Activated CD8-positive, alpha-beta memory T cell treated with anti-CD3 and anti-CD28 coated beads for 48 hours (primary cell): Measurements from ENCODE around the gene CRHR2.
A peak's percentile ranks its signal among the peaks of the same experiment; 100 is the strongest.
"Not testable (repeated sequence)": the region's sequence is repeated elsewhere in the genome, so short reads cannot be mapped to it uniquely, and the experiment has no call there.

Experiments
- DNase-seq, 3 experiments: peaks; one replicate each; pipeline ENCODE4 v3.0.0-alpha.2; 2020; ENCODE audit warnings: low read depth in 2 of 3, low spot score in 2 of 3

CRHR2 gene

GRCh38 chr7:30682212-30683083 is at the start of gene CRHR2:
CRHR2 (minus strand) TSS chr7:30682456; CDS start chr7:30682280, 176 bp downstream.
- DNase-seq = peak in 1 of 3 experiments; percentile 10

DNA sequence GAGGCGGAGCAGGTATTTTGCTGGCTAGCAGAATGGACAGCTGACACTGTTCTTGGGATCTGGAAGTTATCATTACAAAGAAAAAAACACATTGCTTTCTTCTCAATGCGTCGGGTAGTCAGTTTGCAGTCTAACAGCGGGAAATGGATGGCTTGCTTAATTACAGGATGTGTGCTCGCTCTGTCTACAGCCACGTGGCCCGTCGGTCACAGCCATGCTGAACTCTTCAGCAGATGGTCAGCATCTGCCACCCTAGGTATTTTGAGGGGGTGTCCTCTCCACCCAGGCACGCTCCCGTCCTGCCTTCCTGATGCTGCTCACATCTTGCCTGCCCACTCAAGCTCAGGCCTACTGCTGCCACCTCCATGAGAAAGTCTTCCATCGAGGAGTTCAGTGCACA is 49.3 kb upstream of the CRHR2 start:
- DNase-seq = no peak

DNA sequence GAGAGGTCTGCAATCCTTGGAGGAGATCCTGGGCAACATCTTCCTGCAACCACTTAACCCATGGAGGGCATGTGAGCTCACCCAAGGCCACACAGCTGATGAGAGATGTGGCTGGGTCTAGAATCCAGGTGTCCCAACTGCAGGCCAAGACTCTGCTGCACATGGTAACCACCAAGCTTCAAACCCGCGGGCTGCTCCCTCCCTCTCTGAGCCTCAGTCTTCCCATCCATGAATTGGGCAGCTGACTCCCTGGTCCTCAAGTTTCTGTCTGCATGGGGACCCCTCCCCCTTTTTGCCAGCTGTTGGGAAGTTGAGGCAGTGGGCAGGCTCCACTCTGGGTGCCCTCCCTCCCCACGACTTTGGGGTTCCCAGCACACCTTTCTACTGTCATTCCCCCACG is 48.7 kb upstream of the CRHR2 start:
- DNase-seq = no peak

DNA sequence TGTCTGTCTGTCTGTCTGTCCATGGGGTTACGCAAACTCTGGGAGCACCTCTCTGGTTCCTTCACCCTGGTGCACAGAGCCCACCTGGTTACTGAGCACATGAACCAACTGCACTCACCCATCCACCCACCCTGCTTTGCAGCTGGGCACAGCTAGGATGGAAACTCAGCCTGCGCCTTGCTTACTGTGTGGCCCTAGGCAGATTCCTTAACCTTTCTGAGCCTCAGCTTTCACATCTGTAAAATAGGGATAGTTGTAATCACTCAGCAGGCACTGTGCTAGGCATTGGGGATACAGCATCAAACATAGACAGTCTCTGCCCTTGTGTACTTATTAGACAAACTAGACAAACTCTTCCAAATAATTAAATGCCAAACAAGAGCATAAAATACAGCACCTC is 47.8 kb upstream of the CRHR2 start:
- DNase-seq = no peak

GRCh38 chr7:30729642-30730041 is 47.4 kb upstream of the CRHR2 start:
- no peak for DNase-seq

- no peak for DNase-seq
Measured at GRCh38 chr7:30728591-30729100, 46.4 kb upstream of the CRHR2 start.

GRCh38 chr7:30727061-30727945 is 45.0 kb upstream of the CRHR2 start:
- no peak for DNase-seq

GRCh38 chr7:30726296-30727006 is 44.2 kb upstream of the CRHR2 start:
- DNase-seq = no peak

DNA sequence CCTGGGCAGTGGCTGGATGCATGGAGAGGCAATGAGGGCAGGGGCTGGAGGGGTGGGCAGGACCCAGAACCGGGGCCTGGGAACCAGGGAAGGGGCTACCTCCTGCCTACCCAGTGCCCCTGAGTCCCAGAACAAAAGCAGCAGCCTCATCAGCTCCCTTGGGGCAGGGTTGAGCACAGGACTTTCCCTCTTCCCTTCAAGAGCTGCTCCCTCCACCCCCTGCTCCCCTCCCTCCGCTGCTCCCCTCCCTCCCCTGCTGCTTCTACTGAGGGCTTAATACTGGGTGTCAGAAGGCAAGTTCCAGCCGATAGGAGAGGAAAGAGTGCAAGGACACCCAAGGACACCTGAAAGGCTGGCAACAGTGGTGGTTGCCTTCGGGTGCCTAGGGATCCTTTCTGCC is 41.5 kb upstream of the CRHR2 start:
- no peak for DNase-seq

DNA sequence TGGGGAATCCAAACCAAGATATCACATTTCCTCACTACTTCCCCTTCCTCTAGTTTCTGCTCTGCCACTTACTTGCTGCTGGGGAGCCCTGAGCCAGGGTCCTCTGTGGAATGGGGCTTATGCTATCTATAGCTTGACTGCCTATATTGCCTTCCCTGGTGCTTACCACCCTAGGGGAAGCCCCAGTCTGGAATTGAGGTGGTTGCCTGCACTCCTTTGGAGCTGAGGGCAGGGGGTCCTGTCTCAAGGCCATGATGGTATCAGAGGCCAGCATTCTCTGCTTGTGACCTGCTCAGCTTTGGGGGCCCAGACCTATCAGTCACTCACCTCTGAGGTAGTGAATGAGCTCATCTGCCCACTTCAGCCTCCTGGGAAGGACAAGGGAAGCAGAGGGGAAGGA is 40.4 kb upstream of the CRHR2 start:
- no peak for DNase-seq

DNA sequence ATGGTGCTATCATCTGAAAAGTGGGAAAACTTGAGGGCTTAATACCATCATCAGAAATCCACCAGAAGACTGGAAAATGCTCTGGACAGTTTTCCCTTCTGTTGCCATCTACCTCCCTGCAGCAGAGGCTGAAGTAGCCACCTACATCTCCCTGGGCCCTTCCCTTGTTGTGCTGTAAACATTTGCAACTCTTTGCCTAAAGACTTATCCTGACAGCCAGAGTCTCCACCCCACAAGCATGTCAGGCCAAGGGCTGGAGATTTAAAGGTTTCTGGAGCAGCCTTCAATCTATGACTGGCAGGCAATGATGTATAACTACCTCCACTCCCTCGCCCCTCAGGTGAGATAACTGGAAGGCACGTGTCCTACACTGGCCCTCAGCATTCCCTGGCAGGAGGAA is 39.9 kb upstream of the CRHR2 start:
- no peak for DNase-seq

DNA sequence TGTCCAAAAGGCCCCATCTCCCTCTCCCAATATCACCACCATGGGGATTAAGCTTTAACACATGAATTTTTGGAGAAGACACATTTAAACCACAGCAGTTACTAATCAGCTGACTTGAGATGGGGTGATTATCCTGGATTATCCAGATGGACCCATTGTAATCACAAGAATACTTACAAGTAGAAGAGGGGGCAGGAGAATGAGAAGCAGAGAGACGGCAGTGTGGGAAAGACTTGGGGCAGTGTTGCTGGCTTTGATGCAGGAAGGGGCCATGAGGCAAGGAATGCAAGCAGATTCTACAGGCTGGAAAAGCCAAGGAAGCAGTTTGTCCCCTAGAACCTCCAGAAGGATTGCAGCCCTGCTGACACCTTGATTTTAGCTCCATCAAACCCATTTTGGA is 39.0 kb upstream of the CRHR2 start:
- DNase-seq = no peak

GRCh38 chr7:30719434-30719833 is 37.2 kb upstream of the CRHR2 start:
- not testable (repeated sequence) for DNase-seq

DNA sequence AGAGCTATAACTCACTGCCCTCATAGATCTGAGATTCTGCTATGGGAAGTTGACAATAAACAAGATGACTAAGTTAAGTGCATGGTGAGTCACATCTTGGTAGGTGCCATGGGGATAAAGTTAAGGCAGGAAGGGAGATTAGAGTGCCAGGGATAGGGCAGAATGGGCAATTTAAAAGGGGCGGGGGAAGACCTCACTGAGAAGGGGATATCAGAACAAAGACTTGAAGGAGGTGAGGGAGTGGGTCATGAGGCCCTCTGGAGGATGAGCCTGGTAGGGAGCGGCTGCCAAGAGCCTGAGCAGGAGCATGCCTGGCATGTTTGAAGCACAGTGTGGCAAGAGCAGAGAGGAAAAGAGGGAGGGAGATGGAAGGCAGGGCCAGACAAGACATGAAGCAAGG is 34.9 kb upstream of the CRHR2 start:
- no peak for DNase-seq

- no peak for DNase-seq
Measured at GRCh38 chr7:30714129-30714528, 31.9 kb upstream of the CRHR2 start.

GRCh38 chr7:30713392-30713791 is 31.1 kb upstream of the CRHR2 start:
- no peak for DNase-seq

DNA sequence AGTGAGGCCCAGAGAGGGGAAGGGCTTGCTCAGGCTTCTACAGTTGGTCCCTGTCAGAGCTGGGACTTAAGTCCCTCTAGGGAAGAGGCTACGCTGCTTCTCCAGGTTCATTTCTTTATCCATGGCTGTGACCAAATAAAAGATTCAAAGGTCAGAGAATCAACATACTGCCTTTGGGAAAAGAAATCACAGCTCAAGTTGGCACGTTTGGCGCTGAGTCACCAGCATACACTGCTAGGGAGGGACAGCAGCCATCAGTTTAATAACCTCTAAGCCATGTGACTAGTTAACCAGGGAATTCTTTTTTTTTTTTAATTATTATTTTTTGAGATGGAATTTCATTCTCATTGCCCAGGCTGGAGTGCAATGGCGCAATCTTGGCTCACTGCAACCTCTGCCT is 28.4 kb upstream of the CRHR2 start:
- DNase-seq = no peak

- no peak for DNase-seq
Measured at GRCh38 chr7:30709549-30709948, 27.3 kb upstream of the CRHR2 start.

DNA sequence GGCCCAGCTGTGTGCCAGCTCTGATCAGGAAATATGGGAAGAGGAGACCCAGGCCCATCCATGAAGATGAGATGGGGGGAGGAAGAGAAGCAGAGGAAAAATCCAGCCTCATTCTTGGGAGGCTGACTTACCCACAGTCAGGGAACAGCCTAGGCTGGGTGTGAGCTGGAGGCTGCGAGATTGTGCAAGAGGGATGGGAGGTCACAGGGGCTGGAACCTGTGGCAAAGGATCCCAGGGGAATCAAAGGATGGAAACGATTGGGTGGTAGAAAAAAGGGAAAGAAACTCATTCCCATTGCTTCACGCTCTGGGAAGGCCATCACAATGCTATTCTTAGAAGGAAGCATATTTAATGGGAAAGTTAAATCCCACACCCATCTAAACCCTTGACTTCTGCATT is 26.7 kb upstream of the CRHR2 start:
- DNase-seq = no peak

- DNase-seq = no peak
Measured at GRCh38 chr7:30708412-30708811, 26.2 kb upstream of the CRHR2 start.
